RWPE2 (cell line): ENCODE results near the gene CABP2.
A peak's percentile ranks its signal among the peaks of the same experiment; 100 is the strongest.

Experiments
- ATAC-seq: fragments of 200-7000 bp; cut with Tn5 transposase; 3 replicates; pipeline ENCODE4 v1.9.1; 2021; ENCODE audit warnings: low read depth
- DNase-seq: peaks from one replicate; pipeline ENCODE4 v3.0.0-alpha.2; 2020; ENCODE audit warnings: low spot score
- H3K27ac ChIP-seq: fragments of 450-650 bp; 2 replicates; pipeline ENCODE4 v1.5.1; 2017; ENCODE audit warnings: mild to moderate bottlenecking; ENCODE audit not compliant: poor library complexity, severe bottlenecking
- H3K27me3 ChIP-seq: fragments of 250-450 bp; sonication (Bioruptor Pico); 2 replicates; pipeline ENCODE4 v1.5.1; 2021; ENCODE audit warnings: mild to moderate bottlenecking, moderate library complexity; ENCODE audit not compliant: insufficient read depth, poor library complexity, severe bottlenecking
- H3K36me3 ChIP-seq: fragments of 250-450 bp; sonication (Bioruptor Pico); 2 replicates; pipeline ENCODE4 v1.5.1; 2020; ENCODE audit warnings: low read depth, mild to moderate bottlenecking, moderate library complexity
- H3K4me1 ChIP-seq: fragments of 250-450 bp; sonication (Bioruptor Pico); 2 replicates; pipeline ENCODE4 v1.5.1; 2021; ENCODE audit warnings: mild to moderate bottlenecking, moderate library complexity; ENCODE audit not compliant: insufficient read depth, poor library complexity, severe bottlenecking
- H3K4me3 ChIP-seq: fragments of 250-450 bp; sonication (Bioruptor Pico); 2 replicates; pipeline ENCODE4 v1.5.1; 2021; ENCODE audit warnings: mild to moderate bottlenecking, moderate library complexity; ENCODE audit not compliant: severe bottlenecking
- H3K9me3 ChIP-seq: fragments of 250-450 bp; sonication (Bioruptor Pico); 2 replicates; pipeline ENCODE4 v1.5.1; 2021; ENCODE audit warnings: mild to moderate bottlenecking, moderate library complexity; ENCODE audit not compliant: severe bottlenecking
- TF ChIP-seq, protein P1 (sequence below): fragments of 450-650 bp; IDR thresholded peaks from one replicate; pipeline ENCODE4 v1.5.1; 2017; ENCODE audit warnings: mild to moderate bottlenecking, moderate library complexity; ENCODE audit not compliant: poor library complexity, severe bottlenecking

Gene CABP2

DNA sequence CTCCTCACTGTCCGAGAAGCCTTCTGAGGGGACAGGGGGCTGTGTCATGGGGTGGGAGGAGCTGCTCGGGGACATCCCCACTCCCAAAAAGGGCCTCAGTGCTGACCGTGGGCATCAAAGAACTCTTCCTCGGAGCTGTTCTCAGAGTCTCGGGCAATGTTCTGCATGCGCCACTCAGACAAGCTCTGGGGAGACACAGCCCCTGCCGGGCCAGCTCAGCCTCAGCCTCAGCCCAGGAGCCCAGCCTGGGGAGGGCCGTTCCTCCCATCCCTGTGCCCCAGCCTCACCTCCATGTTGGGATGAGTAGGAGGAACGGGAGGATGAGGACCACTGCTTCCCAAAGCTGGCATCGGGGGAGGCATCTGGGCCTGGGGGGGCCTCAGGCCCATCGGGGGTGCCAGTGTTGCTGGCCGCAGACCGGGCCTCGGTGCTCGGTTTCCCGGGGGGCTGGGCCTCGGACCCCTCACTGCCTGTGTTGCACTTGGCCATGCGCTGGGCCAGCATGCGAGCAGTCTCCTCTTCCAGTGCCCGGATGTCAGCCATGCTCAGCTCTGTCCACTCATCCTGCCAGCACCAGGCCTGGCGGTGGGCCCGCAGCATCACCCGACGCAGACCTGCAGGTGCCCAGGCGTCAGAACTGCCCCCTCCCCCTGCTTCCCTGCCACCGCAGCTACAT, 23.3 kb downstream of the CABP2 start:
- Histone ChIP-seq H3K9me3 (no peaks in the 10 kb centered on the region), H3K36me3 (peaks cover 22% of the 10 kb centered on the region), H3K4me1 (no peaks in the 10 kb centered on the region), H3K4me3 (no peak overlapping the region), H3K27me3 (no peaks in the 10 kb centered on the region), H3K27ac (no peak overlapping the region)
- no peak for DNase-seq
- ATAC-seq, result no peak
- TF ChIP-seq, protein P1, sequence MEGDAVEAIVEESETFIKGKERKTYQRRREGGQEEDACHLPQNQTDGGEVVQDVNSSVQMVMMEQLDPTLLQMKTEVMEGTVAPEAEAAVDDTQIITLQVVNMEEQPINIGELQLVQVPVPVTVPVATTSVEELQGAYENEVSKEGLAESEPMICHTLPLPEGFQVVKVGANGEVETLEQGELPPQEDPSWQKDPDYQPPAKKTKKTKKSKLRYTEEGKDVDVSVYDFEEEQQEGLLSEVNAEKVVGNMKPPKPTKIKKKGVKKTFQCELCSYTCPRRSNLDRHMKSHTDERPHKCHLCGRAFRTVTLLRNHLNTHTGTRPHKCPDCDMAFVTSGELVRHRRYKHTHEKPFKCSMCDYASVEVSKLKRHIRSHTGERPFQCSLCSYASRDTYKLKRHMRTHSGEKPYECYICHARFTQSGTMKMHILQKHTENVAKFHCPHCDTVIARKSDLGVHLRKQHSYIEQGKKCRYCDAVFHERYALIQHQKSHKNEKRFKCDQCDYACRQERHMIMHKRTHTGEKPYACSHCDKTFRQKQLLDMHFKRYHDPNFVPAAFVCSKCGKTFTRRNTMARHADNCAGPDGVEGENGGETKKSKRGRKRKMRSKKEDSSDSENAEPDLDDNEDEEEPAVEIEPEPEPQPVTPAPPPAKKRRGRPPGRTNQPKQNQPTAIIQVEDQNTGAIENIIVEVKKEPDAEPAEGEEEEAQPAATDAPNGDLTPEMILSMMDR, result no peak

DNA sequence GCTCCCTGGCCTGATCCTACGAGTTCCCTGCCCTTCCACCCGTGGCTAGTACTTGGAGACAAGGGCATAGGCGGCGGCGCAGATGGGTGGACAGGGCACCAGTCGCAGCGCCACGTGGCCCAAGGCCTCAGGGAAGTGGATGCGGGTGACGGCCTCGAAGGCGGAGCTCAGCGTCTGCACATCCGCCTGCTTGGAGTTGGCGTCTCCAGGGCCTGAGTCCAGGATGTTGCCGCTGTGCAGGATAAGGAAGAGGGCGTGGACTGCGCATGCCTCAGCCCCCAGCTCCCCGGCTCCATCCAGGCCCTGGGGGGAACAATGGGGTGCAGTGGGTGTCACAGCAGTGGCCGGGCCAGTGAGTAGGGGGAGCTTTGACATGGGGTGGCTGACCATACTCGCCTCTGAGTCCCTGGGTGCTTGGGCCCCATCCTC, 24.7 kb downstream of the CABP2 start:
- Histone ChIP-seq H3K4me1 (no peaks in the 10 kb centered on the region), H3K4me3 (no peak overlapping the region), H3K36me3 (peaks cover 25% of the 10 kb centered on the region), H3K27ac (no peak overlapping the region), H3K27me3 (no peaks in the 10 kb centered on the region), H3K9me3 (no peaks in the 10 kb centered on the region)
- ATAC-seq (no peak), DNase-seq (peak; percentile 72)
- TF ChIP-seq, protein P1, result no peak

DNA sequence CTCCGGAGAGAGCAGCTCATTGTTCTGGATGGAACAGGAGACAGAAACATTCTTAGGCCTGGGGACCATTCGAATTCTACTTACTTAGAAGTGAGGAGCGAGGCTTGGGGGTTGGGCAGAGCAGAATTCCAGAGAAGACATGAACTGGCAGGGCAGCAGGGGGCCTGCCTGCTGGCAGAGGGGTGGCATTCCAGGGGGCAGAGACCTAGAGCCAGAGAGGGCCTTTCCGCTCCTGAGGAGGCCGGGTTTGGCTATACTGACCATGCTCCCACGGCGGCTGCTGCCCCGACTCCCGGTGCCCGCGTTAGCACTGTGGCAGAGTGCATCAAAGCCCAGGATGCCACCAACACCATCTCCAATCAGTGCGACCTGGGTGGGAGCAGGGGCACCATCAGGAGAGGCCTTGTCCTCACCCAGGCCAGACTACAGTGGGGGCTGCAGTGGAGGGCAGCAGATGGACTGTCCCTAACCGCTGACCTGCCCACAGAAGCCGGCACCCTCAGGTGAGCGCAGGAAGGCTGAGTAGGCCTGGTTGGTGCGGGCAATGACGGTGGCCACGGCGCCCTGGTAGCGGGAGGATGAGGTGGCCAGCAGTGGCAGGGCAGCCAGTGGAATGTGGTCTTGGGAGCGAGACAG, 25.5 kb downstream of the CABP2 start:
- H3K27me3 ChIP-seq, result no peaks in the 10 kb centered on the region
- H3K9me3 ChIP-seq, result no peaks in the 10 kb centered on the region
- TF ChIP-seq, protein P1, result no peak
- H3K4me3 ChIP-seq, result no peak overlapping the region
- H3K27ac ChIP-seq, result no peak overlapping the region
- no peaks in the 10 kb centered on the region for H3K4me1 ChIP-seq
- H3K36me3 ChIP-seq, result peaks cover 29% of the 10 kb centered on the region
- ATAC-seq (no peak), DNase-seq (no peak)

DNA sequence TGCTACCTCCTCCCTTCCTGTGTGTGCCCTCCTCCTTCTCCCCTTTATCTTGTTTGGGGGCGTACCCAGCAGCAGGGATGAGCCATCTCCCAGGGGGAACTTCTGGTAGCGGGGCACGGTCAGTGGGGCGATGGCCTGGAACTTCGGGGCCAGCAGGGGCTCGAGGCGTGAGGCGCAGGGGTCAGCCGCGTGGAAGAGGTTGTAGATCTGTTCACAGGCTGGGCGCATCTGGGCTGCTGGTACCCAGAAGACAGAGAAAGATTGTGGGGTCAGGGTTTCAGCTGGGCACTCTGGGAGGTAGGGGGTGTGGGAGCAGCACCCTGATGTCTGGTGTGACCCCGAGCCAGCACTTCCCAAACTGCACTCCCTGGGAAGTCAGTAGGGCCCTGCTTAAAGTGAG, 27.1 kb downstream of the CABP2 start:
- no peaks in the 10 kb centered on the region for H3K9me3 ChIP-seq
- ATAC-seq (no peak), DNase-seq (peak; percentile 64)
- peaks cover 35% of the 10 kb centered on the region for H3K36me3 ChIP-seq
- TF ChIP-seq, protein P1, result no peak
- no peak overlapping the region for H3K27ac ChIP-seq
- H3K27me3 ChIP-seq, result no peaks in the 10 kb centered on the region
- H3K4me3 ChIP-seq, result no peak overlapping the region
- H3K4me1 ChIP-seq, result no peaks in the 10 kb centered on the region
